GM18858 (cell line): Measurements from ENCODE around the gene EXOC3L1.

Experiments
- ATAC-seq: cut with Tn5 transposase; IDR thresholded peaks from one replicate; pipeline ENCODE4 v1.9.1; 2021; ENCODE audit not compliant: unreplicated experiment

Gene EXOC3L1

DNA sequence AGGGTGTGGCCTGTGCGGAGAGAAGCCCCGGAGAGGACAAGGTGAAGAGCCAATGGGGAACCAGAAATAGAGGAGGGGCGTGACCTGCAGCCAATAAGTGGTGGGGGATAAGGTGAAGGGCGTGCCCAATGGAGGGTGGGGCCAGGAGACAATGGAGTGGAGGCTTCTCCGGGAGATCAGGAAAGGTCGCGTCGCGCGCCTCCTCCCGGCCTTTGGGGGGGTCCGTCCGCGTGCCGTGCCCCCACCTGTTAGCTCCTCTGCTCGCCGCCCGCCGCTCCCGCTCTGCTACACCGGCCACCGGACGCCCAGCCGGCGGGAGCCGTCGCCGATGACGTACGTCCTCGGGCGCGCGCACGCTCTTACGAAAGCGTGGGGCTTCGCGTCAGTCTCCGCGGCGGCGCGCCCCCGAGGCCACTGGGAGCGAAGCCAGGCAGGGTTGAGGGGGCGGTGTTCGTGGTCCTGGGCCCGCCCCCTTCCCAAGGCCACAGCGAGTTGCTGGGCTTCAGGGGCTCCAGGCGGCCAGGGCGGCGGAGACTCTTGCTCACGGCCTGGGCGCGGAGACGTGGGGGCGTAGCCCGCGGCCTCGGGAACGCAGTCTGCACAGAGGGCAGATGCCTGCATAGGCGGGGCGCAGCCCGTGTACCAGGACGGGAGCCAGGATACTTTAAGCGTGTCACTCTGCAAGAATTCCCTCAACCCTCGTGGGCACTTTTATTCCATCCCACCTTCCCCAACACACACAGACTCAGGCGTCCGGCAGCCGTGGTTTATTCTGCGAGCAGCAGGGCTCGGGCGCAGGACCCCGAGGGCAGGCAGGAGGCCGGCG, 6.1 kb downstream of the EXOC3L1 start, which contains the start of gene MATCAP1:
MATCAP1 (minus strand) TSS at position 337 of the 826 bp plus-strand sequence. CDS start 3,353 bp downstream, outside the sequence.
- peak; percentile 86 for ATAC-seq

DNA sequence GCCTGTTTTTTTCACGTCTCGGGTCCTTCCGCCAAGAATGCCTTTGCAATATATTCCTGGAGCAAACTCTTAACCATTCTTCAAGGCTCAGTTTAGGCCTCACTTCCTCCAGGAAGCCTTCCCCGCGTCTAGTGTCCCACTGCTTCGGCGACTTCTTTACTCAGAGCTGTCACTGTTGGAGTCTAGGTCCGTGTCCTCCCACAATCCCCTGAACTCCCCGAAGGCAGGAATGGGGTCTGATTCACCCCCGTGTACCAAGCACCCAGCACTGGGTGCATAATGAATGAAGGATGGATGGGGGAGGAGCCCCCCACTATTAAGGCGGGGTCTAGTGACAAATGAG, 6.7 kb downstream of the EXOC3L1 start:
- ATAC-seq, result no peak

DNA sequence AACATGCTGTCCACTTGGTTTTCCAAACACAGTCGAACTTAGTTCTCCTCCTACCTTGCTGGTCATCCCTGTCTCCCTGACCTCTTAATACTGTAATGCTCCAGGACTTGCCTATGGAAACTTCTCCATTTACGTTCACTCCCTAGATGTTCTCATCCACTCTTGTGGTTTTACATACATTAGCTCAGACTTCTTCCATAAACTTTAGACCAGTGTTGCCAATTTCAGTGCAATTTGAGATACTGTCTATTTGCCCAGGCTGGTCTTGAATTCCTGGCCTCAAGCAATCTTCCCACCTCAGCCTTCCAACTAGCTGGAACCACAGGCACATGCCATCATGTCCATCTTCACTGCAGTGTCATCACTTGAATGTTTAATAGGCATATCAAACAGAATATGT, 7.6 kb downstream of the EXOC3L1 start:
- ATAC-seq, result no peak

DNA sequence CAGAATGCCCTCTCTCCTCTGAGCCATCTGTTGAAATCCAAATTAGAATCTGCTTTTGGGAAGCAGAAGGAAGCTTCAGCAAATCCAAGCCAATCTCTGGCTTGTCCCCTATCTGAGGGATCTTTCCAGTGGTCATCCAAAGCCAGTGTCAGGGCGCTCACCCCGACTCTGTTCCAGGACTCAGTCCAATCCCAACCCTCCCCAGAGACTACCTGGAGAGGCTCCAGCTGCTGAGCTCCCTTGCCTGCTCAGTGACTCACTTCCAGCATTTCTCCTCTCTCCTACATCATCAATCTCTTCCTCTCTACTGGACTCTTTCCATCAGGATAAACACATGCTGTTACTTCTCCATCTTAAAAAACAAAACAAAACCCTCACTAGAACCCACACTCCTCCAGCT, 8.6 kb downstream of the EXOC3L1 start:
- ATAC-seq, result no peak

DNA sequence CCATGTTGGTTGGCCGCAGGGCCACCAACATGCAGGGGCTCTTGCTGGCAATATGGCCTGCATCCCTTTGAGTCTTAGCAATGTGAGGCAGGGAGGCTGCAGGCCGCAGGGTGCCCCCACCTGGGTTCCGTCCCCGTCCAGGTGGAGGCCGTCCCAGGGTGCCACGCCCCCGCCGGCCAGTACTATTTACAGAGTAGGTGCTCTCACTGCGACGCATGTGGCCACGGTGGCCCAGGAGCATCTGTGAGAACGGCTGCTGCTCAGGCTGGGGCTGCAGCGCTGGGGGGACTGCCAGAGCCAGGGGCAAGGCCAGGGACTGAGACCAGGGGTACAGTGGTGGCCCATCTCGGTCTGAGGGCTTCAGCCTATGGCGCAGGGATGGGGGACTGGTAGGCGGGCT, 9.8 kb downstream of the EXOC3L1 start:
- ATAC-seq, result no peak

DNA sequence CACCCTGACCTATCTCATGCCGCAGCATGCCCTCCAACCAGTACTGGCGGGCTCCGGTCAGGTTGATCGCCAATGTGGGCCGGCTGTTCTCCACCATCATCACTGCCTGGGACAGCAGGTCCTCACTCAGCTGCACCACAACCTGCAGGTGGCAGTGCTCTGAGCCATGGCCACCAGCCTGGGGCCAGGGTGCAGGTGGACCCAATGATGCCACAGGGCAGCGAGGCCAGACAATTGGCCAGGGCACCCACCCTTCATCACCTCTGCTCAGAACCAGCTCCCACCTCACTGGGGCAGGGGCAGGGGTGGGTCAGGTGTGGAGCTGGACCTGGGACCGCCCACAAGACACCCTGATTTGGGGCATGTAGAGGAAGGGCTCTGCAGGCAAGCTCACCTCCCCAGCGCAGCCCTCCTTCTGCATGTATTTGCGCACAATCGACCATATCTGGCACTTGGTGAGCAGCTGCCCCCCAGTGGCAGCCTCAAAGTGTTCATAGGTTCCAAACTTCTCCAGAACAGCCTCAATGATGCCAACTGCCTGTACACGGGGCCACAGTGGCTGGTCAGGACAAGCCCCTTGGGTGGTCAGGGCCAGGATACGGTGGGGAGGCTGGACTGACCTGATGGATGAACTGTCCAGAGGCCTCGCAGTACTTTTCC, 10.4 kb downstream of the EXOC3L1 start:
- ATAC-seq, result no peak

DNA sequence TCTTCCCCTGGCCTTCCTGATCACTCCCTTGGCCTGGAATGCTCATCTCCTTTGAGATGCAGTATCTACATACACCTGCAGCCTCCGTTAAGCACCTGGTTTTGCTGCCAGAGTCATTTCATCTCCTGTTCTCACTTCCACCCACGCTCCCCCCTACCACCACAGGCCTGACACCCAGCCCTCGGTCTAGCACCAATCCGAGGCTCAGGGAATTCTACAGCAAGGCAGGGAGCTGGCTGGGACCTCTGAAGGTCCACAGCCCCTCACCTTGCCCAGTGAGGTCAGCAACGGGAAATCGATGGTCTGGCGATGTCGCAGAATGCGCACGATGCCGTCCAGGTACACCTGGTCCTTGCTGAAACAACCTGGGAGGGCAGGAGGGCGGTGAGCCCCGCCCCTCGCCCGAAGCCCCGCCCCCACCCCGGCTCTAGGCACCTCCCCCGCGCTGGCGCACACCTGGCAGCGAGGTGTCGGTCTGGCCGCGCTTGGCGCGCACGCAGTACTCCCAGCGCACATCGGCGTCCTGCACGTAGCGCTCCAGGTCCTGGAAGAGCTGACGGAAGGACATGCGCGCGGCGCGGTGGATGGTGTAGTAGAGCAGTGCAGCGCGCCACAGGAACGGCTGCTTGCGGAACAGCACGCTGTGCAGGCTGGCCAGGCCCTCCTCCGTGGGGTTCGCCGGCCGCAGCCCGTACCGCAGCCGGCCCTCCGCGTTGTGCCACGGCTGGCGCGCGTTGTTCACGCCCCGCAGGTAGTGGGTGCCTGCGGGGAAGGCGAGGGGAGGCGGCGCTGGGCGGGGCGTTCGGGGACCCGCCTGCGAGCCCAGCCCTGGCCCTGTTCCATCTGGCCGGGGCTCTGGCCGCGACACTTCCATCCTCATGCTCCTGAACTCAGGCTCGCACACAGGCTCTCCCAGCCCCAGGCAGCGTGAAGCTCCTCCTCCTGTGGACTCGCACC, 11.9 kb downstream of the EXOC3L1 start:
- no peak for ATAC-seq

DNA sequence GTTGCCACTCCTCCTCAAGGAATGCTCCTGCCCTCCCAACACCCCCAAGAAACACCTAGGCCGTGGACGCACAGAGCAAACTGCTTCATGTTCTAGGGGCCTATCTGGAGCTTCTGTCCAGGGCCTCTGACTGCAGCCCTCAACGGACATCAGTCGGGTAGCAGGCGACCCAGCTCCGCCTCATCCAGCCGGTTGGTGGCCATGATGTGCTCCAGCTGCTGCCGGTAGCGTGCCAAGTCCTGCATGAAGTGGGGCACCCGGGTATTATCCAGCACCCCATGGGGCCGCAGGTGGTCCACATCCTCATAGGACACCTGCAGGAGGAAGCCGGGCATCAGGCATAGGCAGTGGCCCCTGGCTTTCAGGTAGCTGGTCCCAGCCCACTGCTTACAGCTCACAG, 13.3 kb downstream of the EXOC3L1 start:
- ATAC-seq, result no peak

DNA sequence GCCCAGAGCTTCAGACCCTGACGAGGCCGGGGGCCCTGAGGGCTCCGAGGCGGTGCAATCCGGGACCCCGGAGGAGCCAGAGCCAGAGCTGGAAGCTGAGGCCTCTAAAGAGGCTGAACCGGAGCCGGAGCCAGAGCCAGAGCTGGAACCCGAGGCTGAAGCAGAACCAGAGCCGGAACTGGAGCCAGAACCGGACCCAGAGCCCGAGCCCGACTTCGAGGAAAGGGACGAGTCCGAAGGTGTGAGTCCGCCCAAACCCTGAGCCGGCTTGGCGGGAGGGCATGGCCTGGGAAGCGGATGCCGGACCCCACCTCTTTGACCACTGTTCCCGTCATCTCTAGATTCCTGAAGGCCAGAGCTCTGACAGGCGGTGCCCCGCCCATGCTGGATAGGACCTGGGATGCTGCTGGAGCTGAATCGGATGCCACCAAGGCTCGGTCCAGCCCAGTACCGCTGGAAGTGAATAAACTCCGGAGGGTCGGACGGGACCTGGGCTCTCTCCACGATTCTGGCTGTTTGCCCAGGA, 15.2 kb downstream of the EXOC3L1 start:
- ATAC-seq, result no peak

DNA sequence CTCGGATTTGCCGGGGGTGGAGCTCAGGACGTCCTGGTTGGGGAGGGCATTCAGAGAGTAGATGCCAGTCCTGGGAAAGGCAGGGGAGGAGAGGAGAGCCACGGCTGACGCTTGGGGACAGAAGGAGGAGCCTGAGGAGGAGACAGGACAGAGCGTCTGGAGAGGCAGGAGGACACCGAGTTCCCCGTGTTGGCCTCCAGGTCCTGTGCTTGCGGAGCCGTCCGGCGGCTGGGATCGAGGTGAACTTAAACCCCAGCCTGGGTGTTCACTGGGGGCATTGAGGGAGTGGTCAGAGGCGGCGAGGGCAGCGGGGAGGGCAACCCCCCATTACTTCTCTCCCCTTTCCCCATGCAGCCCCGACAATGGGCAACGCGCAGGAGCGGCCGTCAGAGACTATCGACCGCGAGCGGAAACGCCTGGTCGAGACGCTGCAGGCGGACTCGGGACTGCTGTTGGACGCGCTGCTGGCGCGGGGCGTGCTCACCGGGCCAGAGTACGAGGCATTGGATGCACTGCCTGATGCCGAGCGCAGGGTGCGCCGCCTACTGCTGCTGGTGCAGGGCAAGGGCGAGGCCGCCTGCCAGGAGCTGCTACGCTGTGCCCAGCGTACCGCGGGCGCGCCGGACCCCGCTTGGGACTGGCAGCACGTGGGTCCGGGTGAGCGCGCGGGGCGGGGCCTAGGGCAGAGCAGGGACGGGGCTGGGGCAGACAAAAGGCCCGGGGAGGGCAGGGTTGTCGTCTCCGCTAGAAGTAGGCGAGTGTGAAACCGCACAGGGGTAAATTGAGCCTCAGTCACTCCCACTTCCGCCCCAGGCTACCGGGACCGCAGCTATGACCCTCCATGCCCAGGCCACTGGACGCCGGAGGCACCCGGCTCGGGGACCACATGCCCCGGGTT, 15.9 kb downstream of the EXOC3L1 start:
- ATAC-seq, result no peak

DNA sequence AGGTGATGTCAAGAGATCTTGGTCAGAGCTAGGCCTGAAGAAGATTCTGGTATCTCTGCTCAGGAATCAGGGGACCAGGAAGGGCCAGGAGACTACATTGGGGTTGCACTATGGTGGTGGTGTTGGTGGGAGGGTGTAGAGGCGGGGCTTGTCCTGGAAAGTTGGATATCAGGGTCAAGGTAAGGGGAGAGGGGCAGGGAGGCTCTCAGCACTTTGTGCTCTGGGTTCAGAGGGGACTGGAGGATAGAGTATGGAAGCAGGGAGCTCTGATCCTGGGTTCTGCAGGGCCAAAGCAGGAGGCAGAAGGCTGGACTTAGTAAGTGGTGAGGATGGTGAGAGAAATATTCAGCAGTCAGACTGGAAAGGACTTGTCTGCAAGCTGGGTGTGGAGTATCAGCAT, 16.6 kb downstream of the EXOC3L1 start:
- no peak for ATAC-seq

DNA sequence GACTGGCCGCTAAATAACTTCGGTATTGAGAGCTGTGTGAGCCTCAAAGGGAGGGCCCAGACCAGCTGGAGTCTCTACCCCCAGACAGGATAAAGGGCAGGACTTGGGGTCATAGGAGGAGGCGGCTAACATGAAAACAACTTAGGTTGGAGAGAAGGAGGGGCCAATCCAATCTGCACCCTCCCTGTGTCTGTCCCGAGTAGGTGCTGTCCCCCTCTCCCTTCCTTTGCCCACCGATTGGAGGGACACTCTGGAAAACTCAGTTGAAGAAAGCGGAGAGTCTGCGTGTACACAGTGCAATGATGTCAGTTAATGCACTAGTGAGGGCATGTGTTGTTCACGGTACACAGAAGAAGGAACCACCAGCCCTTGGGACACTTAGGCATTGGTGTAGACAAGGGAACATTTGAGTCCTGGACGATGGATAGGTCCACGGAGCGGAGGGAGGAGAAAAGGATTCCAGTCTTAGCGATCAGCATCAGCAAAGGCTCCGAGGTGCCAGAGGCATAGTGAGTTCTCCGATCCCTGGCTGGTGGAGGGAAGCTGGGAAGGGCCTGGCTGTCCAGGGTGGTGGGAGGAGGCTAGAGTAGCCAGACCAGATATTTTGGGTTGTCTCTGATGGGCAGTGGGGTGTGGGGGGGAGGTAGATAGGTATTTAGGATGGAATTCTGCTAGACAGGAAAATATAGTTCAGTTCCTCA, 18.8 kb downstream of the EXOC3L1 start:
- ATAC-seq, result no peak

DNA sequence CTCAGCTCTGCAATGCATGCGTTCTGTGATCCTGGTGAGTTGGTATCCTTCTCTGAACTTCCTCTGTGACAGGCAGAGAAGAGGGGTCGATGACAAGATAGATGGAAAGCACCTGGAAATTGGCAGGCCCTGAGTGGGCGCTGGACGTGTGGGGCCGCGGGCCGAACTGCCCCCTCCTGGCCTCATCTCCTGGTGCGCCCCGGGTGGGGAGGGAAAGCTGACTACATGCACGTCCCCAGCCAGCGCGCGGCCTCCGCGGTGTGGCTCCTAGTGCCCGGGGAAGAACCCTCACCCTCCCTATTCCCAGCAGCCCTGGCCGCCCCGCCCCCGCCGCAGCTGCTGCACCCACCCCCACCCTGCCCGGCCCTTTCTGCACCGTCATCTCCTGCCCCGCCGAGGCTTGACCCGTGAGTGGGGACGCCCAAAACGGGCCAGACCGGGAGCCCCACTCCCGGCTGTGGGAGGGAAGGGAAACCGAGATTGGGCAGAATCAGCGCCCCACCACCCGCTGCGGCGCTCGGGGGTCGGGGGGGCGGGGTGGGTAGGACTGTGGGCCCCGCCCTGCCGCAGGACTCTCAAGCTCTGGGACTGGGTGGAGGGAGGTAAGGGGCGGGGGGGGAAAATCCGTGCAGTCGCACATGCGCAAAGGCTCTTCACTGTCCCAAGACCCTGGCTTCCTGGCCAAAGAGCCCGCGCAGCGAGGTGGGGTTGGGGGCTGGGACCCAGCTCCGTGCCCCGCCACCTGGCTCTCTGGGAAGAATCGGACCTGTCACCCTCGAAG, 19.6 kb downstream of the EXOC3L1 start, which contains the start of gene NOL3:
NOL3 (plus strand) TSS at position 371 of the 781 bp plus-strand sequence.
- ATAC-seq, result peak; percentile 23

DNA sequence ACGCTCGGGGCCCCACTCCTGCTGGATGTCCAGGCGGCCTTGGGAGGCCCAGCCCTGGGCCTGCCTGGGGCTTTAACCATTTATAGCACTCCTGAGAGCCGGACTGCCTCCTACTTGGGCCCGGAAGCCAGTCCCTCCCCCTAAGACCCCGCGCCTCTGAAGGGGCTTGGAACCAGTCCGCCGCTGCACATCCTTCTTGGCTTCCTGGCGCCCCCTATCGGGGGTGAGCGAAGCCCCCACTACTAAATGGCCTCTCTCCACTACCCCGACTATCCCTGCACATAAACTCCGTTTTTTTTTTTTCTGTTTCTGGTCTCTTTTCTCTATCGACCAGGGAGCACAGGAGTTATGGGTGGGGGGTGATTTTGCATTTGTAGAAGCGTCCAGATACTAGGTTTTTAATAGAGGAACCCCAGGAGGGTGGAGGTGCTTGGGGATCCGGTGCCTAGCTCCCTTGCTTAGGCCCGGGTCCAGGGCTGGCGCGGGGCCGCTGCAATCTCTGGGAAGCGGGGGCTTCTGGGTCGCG, 20.2 kb downstream of the EXOC3L1 start:
- ATAC-seq, result no peak

DNA sequence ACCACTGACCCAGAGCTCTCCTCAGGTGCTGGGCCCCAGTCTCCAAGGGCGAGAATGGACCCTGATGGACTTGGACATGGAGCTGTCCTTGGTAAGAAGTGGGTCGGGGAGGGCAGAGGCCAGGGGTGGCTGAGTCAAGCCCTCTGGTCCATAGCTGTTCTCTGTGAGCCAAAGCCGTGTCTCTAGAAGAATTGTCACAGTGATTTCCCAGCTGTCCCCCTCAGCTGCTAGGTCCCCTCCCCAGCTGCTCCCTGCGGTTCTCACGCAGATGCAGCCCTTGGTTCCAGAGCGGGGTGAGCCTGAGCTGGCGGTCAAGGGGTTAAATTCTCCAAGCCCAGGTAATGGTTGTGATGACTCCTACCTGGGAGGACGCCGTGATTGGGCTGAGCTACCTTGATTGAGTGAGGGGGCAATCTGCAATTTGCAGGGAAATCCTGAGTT, 20.9 kb downstream of the EXOC3L1 start:
- no peak for ATAC-seq

DNA sequence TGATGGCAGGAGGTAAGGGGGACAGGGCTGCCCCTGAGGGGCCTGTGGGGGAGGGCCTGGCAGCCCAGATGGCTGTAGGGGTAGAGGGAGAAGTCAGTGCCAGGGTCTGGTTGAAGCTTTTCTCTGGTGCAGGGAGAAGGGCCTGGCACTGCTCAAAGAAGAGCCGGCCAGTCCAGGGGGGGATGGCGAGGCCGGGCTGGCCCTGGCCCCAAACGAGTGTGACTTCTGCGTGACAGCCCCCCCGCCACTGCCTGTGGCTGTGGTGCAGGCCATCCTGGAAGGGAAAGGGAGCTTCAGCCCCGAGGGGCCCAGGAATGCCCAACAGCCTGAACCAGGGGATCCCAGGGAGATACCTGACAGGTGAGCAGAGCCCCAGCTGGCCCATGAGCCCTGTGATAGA, 22.3 kb downstream of the EXOC3L1 start:
- ATAC-seq, result no peak

DNA sequence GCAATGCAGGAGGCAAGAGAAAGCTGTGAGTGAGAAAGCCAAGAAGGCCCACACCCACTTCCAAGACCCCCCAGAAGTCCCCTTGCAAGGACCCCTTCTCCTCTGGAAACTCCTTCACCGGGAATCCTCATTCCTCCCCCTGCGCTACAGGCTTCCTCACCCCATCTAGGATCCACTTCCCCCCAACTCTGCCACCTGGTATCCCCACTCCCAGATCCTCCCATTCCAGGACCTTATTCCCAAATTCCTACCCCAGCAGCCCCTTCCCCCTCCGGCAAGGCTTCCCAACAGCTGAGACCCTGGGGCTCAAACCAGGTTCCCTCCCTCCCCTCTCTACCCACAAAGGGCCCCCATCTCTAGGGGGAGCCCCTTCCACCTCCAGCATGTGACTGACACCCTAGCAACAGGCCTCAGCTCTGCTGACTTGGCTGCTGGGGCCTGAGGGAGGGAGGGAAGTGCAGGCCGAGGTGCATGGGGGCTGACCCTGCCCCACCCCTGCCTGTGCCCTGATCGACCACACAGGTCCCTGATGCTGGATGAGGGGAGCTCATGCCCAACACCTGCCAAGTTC, 23.3 kb downstream of the EXOC3L1 start:
- no peak for ATAC-seq

DNA sequence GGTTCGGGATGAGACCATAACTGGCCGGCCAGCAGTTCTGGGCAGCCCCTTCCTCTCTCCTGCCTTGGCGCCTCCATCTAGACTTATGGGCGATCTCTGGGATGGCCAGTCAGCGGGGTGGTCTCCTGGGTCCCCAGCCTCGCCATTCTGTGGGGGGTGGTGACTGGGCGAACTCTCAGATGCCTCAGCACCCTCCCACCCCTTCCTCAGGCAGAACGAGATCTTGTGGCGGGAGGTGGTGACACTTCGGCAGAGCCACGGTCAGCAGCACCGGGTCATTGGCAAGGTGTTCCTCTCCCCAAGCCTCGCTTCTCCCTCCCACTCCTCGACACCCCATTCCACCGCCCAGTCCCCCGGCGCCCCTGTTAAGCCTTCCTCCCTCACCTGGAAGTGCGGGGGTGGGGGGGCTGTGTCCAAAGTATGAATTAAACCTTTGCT, 23.8 kb downstream of the EXOC3L1 start:
- ATAC-seq, result no peak
